Testis (tissue), 3 donors: ENCODE measurements around the gene IQCC. TPM values are rescaled to one million over a fixed set of nuclear protein-coding genes. Genes with fewer than 3 reads are reported as not detected.

Source experiments
- DNase-seq: peaks from one replicate; pipeline ENCODE4 v3.0.0-alpha.2; 2019
- H3K27ac ChIP-seq, 2 donors: fragments of 200-600 bp; sonication (generic); one replicate each; pipeline ENCODE4 v1.5.1; 2019
- H3K27me3 ChIP-seq: fragments of 200-600 bp; sonication (generic); one replicate; pipeline ENCODE4 v1.5.1; 2019
- H3K36me3 ChIP-seq: fragments of 200-600 bp; sonication (generic); one replicate; pipeline ENCODE4 v1.5.1; 2017; ENCODE audit warnings: low read depth; ENCODE audit errors: missing control alignments
- H3K4me1 ChIP-seq: fragments of 200-600 bp; sonication (generic); one replicate; pipeline ENCODE4 v1.5.1; 2019
- H3K4me3 ChIP-seq, 2 donors: fragments of 200-600 bp; sonication (generic); one replicate each; pipeline ENCODE4 v1.5.1; 2017 to 2019
- H3K9me3 ChIP-seq: fragments of 200-600 bp; sonication (generic); one replicate; pipeline ENCODE4 v1.5.1; 2017
- POLR2A ChIP-seq: fragments of 450-650 bp; IDR thresholded peaks from one replicate; pipeline ENCODE4 v1.6.1; 2017; ENCODE audit warnings: antibody characterized with exemption, mild to moderate bottlenecking, moderate library complexity
- WGBS, 2 donors: methylation state at CpG; one replicate each; pipeline ENCODE4 v1.1.5; 2018; 5-methylcytosine and 5-hydroxymethylcytosine counted together
- intact Hi-C: fragments of 100-400 bp; cut with DNase I; formaldehyde crosslinking; loops from one replicate; pipeline ENCODE4 v1.15.1; 2023; ENCODE audit warnings: low total_unique reads
- polyA plus RNA-seq: library from polyadenylated mRNA; stranded (reverse); fragments of 350-450 nt; fragmentation: Illumina TruSeq; extraction: RNeasy Lipid Tissue Mini Kit (QIAGEN cat#74804); gene quantifications from one replicate; pipeline ENCODE4 v1.2.3, GENCODE V29; 2014; ENCODE audit warnings: low read depth, low replicate concordance; ENCODE audit not compliant: insufficient read depth
- total RNA-seq, 2 donors: library from RNA; depleted of rRNA; stranded (reverse); fragments of >200 nt; gene quantifications; one replicate each; pipeline ENCODE4 v1.2.3, GENCODE V29; 2016
- TF ChIP-seq, protein P1 (sequence below), 3 experiments: fragments of 450-650 bp in 2 of 3; fragments of 200-600 bp in 1 of 3; sonication (generic) in 1 of 3; IDR thresholded peaks; one replicate each; pipeline ENCODE4 v1.5.1; 2016 to 2019; ENCODE audit warnings: antibody characterized with exemption in 3 of 3, mild to moderate bottlenecking in 2 of 3, moderate library complexity in 1 of 3

IQCC gene
- total and polyA plus RNA-seq, 3 donors from 2014 or later, result 11.9 to 21.6 (median 16.3) TPM

DNA sequence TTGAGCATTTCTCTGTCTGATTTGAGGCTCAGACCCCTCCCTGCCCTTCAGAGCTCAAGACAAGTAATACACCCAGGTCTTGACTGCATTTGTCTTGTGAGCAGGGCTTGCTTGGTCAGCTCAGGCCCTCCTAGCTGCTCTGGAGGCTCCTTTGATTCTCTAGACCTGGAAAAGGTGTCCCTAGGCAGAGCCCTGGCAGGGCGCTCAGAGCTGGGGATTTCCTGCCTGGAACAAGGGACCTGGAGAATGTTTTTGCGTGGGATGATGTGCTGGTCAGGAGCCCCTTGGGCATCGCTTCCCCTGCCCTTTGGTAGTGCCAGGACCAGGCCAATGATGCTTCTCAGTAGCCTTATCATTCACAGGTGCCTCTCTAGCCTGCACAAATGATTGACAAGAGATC is 9.9 kb upstream of the IQCC start:
- Histone ChIP-seq H3K27me3 (no peaks in the 10 kb centered on the region), H3K4me3 (no peak overlapping the region), H3K4me1 (peaks cover 12% of the 10 kb centered on the region), H3K27ac (no peak overlapping the region), H3K9me3 (no peaks in the 10 kb centered on the region), H3K36me3 (no peaks in the 10 kb centered on the region)
- no peak for TF ChIP-seq POLR2A
- TF ChIP-seq, protein P1, sequence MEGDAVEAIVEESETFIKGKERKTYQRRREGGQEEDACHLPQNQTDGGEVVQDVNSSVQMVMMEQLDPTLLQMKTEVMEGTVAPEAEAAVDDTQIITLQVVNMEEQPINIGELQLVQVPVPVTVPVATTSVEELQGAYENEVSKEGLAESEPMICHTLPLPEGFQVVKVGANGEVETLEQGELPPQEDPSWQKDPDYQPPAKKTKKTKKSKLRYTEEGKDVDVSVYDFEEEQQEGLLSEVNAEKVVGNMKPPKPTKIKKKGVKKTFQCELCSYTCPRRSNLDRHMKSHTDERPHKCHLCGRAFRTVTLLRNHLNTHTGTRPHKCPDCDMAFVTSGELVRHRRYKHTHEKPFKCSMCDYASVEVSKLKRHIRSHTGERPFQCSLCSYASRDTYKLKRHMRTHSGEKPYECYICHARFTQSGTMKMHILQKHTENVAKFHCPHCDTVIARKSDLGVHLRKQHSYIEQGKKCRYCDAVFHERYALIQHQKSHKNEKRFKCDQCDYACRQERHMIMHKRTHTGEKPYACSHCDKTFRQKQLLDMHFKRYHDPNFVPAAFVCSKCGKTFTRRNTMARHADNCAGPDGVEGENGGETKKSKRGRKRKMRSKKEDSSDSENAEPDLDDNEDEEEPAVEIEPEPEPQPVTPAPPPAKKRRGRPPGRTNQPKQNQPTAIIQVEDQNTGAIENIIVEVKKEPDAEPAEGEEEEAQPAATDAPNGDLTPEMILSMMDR (IDR thresholded peaks at IDR 0.05), result no peak
- intact Hi-C loops, result no loop called here
- no peak for DNase-seq
- 92 to 97% methylated on average over 2 to 3 of the region's 3 CpGs for WGBS, 2 donors

DNA sequence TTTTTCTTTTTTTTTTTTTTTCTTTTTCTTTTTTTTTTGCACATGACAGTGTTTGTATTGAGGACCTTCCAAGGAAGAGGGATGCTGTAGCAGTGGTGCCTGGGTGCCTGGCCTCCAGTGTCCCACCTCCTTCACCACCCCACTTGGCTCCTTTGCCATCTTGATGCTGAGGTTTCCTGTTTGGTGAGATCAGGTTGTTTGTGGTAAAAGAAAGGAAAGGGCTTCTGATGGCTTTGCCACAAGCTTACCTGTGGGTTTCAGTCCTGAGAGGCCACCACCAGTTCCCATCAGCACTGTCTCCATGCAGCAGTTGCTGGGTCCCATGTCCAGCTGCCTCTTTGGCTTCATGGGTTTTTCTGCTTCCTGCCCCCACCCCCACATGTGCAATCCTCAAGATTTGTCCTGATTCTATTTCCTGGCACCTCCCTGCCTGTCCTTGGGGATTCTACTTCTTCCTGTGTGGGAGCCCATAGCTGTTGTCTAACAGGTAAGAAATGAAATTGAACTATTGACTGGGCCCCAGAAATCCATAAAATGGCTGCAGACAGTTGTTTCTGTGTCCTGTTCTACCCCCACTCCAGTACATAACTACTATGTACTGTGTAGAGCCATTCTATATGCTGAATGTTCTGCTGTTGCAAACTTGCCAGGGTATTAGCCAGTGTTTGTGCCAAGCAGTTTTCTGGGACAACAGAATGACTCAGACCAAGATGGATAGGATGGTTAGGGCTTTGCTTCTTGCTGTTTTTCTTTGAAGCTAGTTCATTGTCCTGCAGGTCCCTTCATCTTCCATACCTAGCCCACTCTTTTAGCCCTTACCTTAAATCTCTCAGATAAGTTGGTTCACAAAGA is 9.3 kb upstream of the IQCC start:
- peaks cover 12% of the 10 kb centered on the region for H3K4me1 ChIP-seq
- H3K36me3 ChIP-seq, result no peaks in the 10 kb centered on the region
- no peak overlapping the region for H3K27ac ChIP-seq
- TF ChIP-seq POLR2A, result no peak
- no peak overlapping the region for H3K4me3 ChIP-seq
- no peak for DNase-seq
- H3K27me3 ChIP-seq, result no peaks in the 10 kb centered on the region
- H3K9me3 ChIP-seq, result no peaks in the 10 kb centered on the region
- intact Hi-C loops, result no loop called here

GRCh38 chr1:32197074-32197473 is 8.4 kb upstream of the IQCC start:
- Histone ChIP-seq H3K27ac (no peak overlapping the region), H3K9me3 (no peaks in the 10 kb centered on the region), H3K4me1 (peaks cover 18% of the 10 kb centered on the region), H3K27me3 (no peaks in the 10 kb centered on the region), H3K4me3 (no peak overlapping the region), H3K36me3 (no peaks in the 10 kb centered on the region)
- intact Hi-C loops, result no loop called here
- WGBS, 2 donors, result 83 to 100% methylated on average over 1 of the region's 1 CpG
- TF ChIP-seq POLR2A, result no peak
- TF ChIP-seq, protein P1 (IDR thresholded peaks at IDR 0.05), result no peak
- no peak for DNase-seq

GRCh38 chr1:32197837-32198236 is 7.6 kb upstream of the IQCC start:
- 40 to 47% methylated on average over 5 to 6 of the region's 6 CpGs for WGBS, 2 donors
- H3K27me3 ChIP-seq, result no peaks in the 10 kb centered on the region
- TF ChIP-seq POLR2A, result no peak
- TF ChIP-seq, protein P1 (IDR thresholded peaks at IDR 0.05), result no peak
- H3K4me3 ChIP-seq, result no peak overlapping the region
- no peaks in the 10 kb centered on the region for H3K36me3 ChIP-seq
- H3K27ac ChIP-seq, result no peak overlapping the region
- DNase-seq, result no peak
- intact Hi-C loops, result no loop called here
- peaks cover 25% of the 10 kb centered on the region for H3K4me1 ChIP-seq
- H3K9me3 ChIP-seq, result no peaks in the 10 kb centered on the region

GRCh38 chr1:32198237-32199042 is 7.0 kb upstream of the IQCC start:
- intact Hi-C loops, result no loop called here
- DNase-seq, result no peak
- 78 to 86% methylated on average over 3 of the region's 3 CpGs for WGBS, 2 donors
- Histone ChIP-seq H3K27ac (no peak overlapping the region), H3K36me3 (no peaks in the 10 kb centered on the region), H3K27me3 (no peaks in the 10 kb centered on the region), H3K4me1 (peaks cover 29% of the 10 kb centered on the region), H3K9me3 (no peaks in the 10 kb centered on the region), H3K4me3 (no peak overlapping the region)
- TF ChIP-seq, protein P1 (IDR thresholded peaks at IDR 0.05), result no peak
- no peak for TF ChIP-seq POLR2A
